OCI-M2 (cell line): ENCODE results near the gene CLIP2.
"Not testable (repeated sequence)": the region's sequence is repeated elsewhere in the genome, so short reads cannot be mapped to it uniquely, and the experiment has no call there.

Source experiments
- DNase-seq: peaks from one replicate; lab custom pipeline; 2025; ENCODE audit not compliant: unreplicated experiment; lab: John Stamatoyannopoulos, UW

CLIP2 gene

DNA sequence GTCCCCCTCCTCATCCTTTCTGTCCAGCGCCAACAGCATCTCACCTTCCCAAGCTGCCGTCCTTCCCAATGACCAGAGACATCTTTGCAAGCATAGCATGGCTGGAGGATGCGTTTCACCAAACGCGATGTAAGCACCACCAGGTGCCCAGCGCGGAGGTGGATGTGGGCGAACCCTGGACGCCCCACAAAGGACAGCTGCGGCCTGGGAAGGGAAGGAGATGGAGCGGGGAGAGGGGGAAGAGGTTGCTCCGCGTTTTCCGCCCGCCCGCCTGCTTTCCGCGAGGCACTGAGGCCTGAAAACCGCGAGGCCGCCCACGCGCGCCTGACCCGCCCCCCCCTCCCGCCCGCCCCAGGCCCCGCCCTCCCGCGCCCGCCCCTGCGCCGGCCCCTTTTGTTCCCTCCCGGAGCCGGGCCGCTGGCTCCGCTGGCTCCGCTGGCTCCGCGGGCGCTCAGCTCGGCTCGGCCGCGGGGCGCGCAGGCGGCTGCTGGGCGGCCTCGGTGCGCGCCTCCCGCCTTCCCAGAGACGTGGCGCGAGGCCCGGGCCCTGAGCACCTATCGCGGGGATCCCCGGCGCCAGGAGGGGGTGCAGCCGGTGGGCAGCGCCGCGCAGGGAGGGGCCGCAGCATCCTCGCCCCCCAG, at the start of gene CLIP2:
Gene CLIP2, plus strand, starts transcription at position 390 of the 641 bp plus-strand sequence. CDS start 28,140 bp downstream, outside the sequence.
- no peak for DNase-seq

GRCh38 chr7:74240482-74240881, 48.7 kb upstream of the CLIP2 start:
- DNase-seq, result no peak

GRCh38 chr7:74242122-74242443, 47.1 kb upstream of the CLIP2 start:
- DNase-seq, result no peak

- no peak for DNase-seq
Observed at GRCh38 chr7:74246497-74246896, 42.7 kb upstream of the CLIP2 start.

DNA sequence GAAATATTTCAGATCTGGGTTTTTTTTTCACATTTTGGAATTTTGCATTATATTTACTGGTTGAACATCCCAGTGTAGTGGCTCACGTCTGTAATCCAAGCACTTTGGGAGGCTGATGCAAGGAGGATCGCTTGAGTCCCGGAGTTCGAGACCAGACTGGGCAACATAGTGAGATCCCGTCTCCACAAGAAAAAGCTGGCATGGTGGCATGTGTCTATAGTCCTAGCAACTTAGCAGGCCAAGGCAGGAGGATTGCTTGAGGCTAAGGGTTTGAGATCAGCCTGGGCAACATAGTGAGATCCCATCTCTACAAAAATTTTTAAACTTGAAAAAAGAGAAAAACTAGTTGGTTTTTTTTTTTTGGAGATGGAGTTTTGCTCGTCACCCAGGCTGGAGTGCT, 41.1 kb upstream of the CLIP2 start:
- no peak for DNase-seq

DNA sequence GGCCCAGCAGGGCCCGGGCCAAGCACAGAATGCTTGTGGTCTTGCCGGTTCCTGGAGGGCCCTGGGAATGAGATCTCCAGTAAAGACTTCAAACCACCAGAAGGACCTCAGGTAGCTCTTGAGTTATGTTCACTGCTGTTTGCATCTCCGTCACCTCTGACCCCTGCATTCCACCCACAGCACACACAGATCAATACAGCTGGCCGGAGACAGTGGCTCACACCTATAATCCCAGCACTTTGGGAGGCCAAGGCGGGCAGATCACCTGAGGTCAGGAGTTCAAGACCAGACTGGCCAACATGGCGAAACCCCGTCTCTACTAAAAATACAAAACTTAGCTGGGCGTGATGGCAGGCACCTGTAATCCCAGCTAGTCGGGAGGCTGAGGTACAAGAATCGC, 40.1 kb upstream of the CLIP2 start:
- not testable (repeated sequence) for DNase-seq

DNA sequence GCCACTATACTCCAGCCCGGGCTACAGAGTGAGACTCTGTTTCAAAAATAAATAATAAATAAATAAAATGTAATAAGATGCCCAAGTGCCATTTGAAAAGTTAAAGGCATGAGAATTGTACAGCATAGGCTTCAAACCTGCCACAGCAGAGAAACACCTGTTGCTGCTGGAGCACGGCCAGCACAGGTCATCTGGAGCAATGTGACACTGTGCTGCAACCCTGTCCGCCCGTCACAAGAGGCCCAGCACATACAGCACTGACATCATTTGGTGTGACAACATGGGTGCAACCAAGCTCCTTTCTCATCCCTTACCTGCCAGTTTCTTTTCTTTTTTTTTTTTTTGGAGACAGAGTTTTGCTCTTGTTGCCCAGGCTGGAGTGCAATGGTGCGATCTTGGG, 36.3 kb upstream of the CLIP2 start:
- no peak for DNase-seq

DNA sequence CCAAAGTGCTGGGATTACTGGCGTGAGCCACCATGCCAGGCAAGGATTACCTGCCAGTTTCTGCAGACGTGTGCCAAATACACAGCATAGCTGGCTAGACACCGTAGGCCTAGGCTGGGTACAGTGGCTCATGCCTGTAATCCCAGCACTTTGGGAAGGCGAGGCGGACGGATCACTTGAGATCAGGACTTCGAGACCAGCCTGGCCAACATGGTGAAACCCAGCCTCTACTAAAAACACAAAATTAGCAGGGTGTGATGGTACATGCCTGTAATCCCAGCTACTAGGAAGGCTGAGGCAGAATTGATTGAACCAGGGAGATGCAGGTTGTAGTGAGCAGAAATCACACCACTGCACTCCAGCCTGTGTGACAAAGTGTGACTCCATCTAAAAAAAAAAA, 35.9 kb upstream of the CLIP2 start:
- DNase-seq, result no peak

DNA sequence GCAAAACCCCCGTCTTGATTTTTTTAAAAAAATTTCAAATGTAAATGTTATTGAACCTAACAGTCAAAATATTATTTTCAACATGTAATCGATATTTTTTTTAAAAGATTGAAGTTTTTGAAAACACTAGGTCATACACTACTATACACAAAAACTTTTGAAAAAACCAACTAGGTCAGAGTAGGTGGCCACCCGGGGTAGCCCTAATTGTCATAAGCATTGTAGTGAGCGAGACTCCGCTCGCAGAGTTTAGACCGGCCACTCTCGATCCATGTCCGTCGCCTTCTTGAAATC, 35.4 kb upstream of the CLIP2 start:
- DNase-seq, result no peak

GRCh38 chr7:74254129-74254857, 34.9 kb upstream of the CLIP2 start, which contains the start of gene RFC2:
Gene RFC2, minus strand, starts transcription at chr7:74254399. Its CDS starts 16 bp downstream, at chr7:74254383.
- DNase-seq, result no peak

GRCh38 chr7:74254858-74255379, 34.3 kb upstream of the CLIP2 start:
- DNase-seq, result no peak

- DNase-seq, result not testable (repeated sequence)
Observed at GRCh38 chr7:74255461-74255860, 33.7 kb upstream of the CLIP2 start.

- DNase-seq, result no peak
Observed at GRCh38 chr7:74256491-74257408, 32.5 kb upstream of the CLIP2 start.

- DNase-seq, result no peak
Observed at GRCh38 chr7:74258639-74259038, 30.6 kb upstream of the CLIP2 start.

GRCh38 chr7:74262639-74263398, 26.4 kb upstream of the CLIP2 start:
- no peak for DNase-seq

DNA sequence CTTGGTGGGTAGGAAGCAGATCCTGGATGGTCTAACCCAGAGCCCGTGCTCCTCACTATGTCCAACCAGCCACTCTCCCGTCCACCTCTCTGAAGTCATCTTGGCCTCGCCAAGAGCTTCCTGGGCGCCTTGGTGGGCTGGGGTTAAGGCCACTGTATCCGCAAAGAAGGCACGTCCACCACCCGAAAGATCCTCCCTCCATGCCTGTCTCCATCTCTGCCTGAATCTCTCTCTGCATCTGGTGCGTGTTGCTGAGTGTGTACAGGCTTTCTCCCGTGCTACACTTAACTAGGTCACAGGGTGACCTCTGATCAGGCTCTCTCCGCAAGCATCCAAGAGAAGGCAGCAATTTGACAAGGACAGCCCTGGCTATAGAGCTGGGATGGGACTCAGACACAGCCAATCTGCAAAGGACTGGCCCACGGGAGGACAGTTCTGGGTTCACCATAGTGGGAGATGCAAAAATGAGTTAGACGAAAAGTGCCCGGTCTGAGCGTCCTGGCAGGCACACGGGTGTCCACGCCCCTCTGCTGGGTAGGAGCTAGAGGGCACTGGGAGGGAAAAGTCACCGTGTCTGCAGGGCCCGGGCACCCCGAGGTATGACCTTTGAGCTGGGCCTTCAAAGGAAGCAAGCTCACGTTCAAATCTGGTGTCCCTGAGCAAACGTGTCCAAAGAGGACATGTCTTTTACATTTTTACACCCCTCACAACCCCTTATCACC, 25.6 kb upstream of the CLIP2 start:
- DNase-seq, result no peak

DNA sequence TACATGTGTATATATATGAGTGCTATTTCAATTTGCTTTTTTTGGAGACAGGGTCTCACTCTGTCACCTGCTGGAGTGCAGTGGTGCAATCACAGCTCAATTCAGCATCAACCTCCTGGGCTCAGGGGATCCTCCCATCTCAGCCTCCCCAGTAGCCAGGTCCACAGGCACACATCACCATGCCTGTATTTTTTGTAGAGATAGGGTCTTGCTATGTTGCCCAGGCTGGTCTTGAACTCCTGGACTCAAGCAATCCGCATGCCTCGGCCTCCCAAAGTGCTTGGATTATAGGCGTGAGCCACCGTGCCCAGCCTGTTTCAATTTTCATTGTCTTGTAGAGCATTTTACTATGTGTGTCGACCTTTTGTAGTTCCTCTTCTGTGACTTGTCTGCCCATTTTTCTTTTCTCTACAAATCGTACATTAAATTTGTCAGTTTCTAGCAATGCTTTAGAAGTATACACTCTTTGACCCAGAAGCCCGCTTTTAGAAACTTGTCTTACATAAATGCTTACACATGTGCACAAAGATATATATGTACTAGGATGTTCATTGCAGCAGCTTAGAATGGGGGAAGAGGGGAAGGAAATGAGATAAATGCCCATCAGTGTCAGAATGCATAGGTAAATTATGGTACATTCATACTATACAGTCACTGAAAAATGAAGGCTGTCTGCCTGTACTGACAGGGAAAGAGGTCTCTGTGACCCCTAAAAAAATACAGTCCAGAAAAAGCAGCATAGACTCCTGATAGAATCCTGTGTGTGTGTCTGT, 22.8 kb upstream of the CLIP2 start:
- DNase-seq, result no peak

DNA sequence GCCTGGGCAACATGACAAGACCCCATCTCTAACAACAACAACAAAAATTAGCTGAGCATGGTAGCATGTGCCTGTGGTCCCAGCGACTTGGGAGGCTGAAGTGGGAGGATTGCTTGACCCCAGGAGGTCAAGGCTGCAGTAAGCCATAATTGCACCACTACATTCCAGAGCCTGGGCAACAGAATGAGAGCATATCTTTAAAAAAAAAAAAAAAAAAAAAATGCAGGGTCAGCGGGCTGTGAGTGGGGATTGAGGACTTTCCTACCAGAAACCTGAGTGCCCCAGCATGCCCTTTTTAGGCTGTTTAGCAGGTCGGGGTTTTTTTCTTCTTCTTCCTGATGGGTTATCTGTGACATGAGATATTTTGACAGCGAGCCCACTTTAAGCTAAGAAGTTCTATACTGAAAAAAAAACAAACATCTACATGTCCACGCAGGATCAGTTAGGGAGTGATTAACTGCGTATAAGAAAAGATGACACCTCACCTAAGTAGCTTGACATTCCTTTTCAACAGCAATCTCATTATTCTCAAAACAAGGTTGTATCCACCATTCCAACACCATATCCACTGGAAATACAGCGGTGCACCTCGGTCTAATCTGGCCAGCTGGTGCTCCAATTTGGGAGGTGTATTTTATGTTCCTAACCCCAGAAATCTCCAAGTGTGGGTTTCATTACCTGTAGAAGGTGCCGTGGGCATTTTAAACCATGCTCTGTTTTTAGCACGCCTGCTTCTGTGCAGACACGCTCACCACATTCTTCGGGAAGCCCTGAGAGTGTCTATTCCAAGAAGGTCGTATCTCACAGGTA, 21.2 kb upstream of the CLIP2 start:
- DNase-seq, result no peak
